Measurements from ENCODE around the gene DDIT3.
"Not testable (repeated sequence)": the region's sequence is repeated elsewhere in the genome, so short reads cannot be mapped to it uniquely, and the experiment has no call there.

Gene DDIT3

DNA sequence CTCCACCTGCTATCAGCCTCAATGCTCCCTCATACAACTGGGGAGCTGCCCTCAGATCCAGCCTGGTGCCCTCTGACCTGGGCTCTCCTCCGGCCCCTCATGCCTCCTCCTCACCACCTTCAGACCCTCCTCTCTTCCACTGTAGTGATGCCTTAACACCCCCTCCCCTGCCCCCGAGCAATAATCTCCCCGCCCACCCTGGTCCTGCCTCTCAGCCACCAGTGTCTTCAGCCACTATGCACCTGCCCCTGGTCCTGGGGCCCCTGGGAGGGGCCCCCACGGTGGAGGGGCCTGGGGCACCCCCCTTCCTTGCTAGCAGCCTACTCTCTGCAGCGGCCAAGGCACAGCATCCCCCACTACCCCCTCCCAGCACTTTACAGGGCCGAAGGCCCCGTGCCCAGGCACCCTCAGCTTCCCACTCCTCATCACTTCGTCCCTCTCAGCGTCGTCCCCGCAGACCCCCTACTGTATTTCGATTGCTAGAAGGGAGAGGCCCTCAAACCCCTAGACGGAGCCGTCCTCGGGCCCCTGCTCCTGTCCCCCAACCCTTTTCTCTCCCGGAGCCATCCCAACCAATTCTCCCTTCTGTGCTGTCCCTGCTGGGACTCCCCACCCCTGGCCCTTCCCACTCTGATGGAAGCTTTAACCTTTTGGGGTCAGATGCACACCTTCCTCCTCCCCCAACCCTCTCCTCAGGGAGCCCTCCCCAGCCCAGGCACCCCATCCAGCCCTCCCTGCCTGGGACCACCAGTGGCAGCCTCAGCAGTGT lies 5.5 kb upstream of the DDIT3 start:
- no peak for DNase-seq

GRCh38 chr12:57524814-57525614 lies 4.7 kb upstream of the DDIT3 start:
- no peak for DNase-seq

DNA sequence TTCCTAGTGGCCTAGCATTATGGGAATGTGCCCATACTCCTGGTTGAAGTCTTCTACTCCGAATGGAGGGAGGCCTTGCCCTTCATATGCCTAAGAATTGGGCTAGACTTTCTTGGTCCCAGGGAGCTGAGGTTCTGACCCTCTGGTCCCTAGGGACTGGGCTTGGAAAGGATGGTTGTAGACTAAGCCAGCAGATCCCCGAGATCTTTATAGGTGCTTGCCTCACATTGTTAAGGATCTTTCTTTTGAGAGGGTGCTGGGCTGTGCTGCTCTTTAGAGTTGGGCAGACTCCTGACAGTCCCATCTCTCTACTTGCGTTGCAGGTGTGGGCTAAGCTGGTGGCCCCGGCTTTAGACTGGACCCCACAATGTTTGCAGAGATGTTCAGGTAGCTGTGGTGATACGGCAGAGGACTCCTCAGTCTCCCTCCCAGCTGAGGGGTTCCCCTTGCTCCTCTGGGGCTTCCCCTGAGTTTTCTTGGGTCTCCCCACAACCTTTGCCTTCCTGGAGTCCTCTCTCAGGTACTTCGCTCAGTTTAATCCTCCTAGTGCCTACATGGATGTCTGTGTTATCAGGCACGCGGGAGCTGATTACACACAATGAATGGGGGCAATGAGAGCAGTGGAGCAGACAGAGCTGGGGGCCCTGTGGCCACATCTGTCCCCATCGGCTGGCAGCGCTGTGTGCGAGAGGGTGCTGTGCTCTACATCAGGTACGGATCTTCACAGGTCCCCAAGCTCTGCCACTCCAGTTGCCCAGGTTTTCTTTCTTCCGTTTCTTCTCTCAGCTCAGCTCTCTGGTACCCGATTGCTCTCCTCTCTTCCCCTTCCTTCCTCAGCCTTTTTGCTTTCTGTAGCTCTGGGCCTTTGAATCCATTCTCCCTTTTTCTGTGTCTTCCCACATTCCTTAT lies 3.6 kb upstream of the DDIT3 start:
- DNase-seq, result no peak

DNA sequence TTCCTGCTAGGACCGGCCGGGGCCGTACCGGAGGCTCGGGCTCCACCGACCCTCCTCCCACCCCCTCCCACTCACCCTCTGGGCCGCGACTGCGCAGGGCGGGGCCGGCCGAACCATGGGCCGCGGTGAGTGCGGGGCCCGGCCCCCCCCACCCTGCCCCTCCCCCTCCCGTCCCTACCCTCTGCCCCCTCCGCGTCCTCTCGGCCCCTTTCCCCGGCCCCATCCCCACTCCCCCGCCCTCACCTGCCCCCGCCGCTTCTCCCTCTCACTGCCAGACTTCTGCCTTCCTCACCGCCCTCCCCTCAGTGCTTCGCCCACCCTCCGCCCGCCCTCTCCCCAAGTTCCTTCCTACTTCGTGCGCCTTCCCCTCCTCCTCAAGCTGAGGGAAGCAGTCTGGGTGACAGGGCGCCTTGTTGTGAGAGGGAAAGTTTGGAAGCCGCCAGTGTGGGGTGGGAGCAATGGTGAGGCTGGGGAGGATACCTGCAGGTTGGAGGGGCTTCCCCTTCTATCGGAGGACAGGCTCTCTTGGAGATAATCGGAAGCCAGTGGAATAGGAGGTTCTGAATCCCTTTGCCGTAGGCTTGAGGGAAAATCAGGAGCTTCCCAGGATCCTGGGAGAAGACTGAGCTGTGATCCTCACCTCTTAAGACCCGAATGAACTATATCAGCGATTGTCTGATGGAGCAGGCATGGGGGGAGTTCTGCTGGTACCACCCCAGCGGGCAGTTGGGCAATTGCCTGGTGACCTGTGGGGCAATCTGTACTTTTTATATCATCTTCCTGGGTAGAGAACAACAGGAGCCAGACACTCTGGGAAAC lies 2.8 kb upstream of the DDIT3 start:
- peak in 1 of 2 donors; percentile 35 for DNase-seq

DNA sequence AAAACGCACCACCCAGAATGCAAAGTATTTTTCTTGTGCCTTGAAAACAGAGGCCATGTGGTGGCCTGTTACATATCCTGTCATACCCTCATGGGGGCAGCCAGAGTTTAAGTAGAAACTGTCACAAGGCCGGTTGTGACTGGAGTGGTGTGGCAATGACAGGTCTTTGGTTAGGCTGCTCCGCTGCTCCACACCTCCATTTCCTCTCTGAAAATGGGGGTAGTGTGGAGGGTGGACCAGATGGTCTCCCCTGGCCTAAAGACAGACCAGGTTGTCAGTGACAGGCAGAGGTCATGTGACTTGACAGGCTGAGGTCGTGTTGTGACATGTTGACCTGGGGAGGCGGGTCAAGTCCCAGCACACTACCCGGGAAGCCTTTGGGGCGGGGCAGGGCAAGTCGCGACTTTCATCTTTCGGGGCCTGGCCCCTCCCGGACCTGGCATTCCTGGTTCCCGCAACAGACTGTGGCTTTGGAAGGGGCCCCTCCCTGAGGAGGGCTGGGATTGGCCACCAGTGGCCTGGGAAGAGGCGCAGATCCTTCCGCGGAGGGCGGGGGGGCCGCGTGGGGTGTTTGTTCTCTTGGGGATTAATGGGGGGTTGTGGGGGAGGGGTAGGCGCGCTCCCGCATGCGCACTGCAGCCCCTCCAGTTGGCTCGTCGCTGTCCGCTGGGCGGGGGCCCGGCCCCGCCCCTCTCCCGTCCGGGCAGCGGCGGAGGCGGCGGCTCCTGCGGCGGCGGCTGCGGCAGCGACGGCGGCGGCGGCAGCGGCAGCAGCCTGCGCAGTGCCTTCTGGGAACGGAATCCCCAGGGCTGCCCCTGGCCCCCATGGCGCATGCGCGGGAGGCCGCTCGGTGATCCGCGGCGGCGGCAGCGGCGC lies 1.9 kb upstream of the DDIT3 start, which contains the start of gene MBD6:
TSS of gene MBD6 (plus strand) at position 814 of the 876 bp plus-strand sequence. CDS start 1,480 bp downstream, outside the sequence.
- DNase-seq, result peak; percentile 86 to 91

DNA sequence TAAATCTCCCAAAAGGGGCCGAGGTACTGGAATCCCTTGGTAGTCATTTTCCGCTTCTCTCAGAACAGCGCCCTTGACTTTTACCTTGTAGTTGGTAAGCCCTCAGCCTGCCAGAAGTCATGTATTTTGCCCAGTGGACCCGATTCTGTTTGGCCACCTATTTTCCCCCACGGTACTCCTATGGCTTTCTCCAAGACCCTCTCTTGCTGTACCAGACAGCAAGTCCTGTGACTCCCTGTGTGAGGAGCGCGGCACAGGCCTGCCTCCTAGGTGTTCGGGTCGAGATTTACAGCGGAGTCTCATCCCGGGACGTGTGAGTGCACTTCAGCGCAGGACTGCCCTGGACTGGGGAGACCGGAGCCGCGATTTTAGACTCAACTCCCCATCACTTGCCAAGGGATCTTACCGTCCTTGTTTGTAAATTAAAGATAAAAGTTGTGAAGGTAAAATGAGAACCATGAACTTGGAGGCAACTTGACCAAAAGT lies 1.3 kb upstream of the DDIT3 start:
- DNase-seq, result peak in 1 of 2 donors; percentile 41

- DNase-seq, result no peak
Observed at GRCh38 chr12:57519796-57520052, 590 bp downstream of the DDIT3 start.

DNA sequence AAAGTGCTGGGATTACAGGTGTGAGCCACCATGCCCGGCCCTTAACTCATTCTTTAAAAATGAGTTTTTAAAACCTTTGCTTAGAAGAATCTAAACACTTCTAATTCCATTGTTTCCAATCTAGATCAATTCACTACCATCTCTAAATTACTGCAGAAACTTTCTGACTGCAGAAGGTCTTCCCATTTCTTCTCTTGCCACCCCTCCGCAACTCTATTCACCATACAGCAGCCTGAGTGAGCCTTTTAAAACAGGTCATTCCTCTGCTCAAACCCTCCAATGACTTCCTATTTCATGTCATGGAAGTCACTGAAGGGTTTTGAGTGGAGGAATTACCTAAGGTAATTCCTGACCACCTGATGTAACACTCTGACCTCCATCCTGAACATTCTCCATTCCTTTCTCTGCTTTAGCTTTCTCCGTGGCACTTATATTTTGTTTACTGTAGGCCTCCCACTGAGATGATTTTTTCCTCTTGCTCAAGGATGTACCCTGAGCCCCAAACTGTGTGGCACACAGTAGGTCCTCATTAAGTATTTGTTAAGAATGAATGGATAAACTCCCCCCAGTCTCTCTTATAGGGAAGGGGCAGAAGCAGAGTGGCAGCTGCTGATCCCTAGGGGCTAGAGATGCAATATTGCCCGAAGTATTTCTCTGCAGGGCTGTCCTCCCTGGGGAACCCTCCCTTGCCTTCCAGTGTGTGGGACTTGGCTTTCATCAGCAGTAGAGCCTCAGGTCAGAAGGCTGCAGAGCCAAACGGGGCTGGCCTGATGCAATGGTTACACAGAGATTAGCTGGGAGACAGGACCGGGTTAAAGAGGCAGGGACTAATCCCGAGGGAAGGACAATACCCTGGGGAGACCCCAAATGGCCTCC lies 1.2 kb downstream of the DDIT3 start:
- no peak for DNase-seq

- no peak for DNase-seq
Observed at GRCh38 chr12:57518176-57518919, 2.0 kb downstream of the DDIT3 start.

DNA sequence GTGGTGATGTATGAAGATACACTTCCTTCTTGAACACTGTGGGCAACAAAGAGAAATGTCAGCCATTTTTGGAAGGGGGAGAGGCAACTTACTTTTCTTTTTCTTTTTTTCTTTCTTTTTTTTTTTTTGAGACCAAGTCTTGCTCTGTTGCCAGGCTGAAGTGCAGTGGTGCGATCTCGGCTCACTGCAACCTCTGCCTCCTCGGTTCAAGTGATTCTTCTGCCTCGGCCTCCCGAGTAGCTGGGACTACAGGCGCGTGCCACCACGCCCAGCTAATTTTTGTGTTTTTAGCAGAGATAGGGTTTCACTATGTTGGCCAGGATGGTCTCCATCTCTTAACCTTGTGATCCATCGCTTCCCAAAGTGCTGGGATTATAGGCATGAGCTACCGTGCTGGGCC lies 2.6 kb downstream of the DDIT3 start:
- not testable (repeated sequence) for DNase-seq

- no peak for DNase-seq
Observed at GRCh38 chr12:57517187-57517586, 3.1 kb downstream of the DDIT3 start.

DNA sequence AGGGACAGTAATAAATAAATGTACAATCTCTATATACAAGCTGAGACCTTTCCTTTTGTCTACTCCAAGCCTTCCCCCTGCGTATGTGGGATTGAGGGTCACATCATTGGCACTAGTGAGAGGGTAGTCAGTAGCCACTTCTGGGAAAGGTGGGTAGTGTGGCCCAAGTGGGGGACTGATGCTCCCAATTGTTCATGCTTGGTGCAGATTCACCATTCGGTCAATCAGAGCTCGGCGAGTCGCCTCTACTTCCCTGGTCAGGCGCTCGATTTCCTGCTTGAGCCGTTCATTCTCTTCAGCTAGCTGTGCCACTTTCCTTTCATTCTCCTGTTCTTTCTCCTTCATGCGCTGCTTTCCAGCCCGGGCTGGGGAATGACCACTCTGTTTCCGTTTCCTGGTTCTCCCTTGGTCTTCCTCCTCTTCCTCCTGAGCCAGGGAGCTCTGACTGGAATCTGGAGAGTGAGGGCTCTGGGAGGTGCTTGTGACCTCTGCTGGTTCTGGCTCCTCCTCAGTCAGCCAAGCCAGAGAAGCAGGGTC lies 3.6 kb downstream of the DDIT3 start:
- no peak for DNase-seq

DNA sequence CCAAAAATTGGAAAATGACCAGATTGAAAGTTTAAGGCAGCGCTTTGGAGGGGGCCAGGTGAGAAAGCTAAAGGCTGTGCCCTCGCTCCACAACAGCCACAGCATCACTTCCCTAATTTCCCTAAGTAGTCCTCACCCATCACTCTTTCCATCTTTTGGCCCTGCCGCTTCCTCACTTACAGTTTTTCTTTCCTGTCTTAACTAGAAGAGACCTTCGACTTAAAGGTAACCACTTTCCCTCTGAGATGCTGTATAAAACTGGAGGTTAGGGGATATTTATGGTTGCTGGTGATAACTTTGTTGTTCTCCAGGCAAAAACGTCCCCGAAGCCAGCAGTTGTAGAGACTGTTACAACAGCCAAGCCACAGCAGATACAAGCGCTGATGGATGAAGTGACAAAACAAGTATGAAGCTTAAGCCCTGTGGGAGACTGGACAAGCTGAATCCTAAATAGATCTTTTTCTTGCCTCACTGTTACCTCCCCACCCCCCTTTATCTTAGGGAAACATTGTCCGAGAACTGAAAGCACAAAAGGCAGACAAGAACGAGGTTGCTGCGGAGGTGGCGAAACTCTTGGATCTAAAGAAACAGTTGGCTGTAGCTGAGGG lies 4.3 kb downstream of the DDIT3 start:
- DNase-seq, result no peak

DNA sequence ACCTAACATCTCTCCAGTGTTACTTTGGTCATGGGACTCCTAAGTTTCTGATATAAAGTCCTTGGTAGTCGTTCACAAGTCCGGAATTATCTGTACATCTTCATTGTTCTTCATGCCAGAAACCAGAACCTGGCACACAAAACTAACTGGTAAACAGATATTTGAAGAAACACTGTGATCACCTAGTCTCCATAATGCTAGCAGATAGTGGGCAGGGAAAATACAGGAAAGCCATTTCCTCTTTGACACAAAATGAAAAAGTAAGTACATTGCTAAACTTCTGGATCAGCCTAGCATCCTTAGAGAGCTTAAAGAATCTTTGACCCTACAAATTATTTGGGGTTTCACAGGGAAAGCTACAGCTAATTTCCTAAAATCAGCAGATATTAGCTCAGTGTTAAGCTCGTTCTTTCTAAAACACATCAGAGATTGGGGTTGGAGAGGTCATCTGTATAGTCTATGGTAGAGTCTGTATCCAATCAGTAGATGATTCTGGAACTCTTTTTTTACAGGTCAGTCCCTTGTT lies 4.8 kb downstream of the DDIT3 start:
- no peak for DNase-seq

GRCh38 chr12:57514720-57515407 lies 5.5 kb downstream of the DDIT3 start:
- no peak for DNase-seq

GRCh38 chr12:57514246-57514645 lies 6.1 kb downstream of the DDIT3 start:
- not testable (repeated sequence) for DNase-seq

GRCh38 chr12:57513677-57514076 lies 6.6 kb downstream of the DDIT3 start:
- not testable (repeated sequence) for DNase-seq

DNA sequence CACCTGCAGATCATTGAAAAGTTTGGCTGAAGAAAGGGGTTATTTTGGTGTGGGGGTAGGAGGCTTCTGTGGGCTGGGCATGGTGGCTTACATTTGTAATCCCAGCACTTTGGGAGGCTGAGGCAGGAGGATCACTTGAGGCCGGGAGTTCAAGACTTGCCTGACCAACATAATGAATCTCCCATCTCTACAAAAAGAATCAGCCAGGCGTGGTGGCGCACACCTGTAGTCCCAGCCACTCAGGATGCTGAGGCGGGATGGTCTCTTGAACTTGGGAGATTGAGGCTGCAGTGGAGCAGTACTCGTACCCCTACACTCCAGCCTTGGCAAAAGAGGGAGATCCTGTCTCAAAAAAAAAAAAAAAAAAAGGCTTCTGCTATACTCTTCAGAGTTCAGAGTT lies 7.0 kb downstream of the DDIT3 start:
- no peak for DNase-seq
